Mucosa of stomach (tissue), 1 donor: ENCODE results near the gene ELOVL2.
"Not testable (repeated sequence)": the region's sequence is repeated elsewhere in the genome, so short reads cannot be mapped to it uniquely, and the experiment has no call there.

Experiments used
- H3K27me3 ChIP-seq: one replicate; pipeline ENCODE4 v1.7.0; 2013; ENCODE audit warnings: mild to moderate bottlenecking, low read length; ENCODE audit not compliant: control insufficient read depth, insufficient read depth
- H3K36me3 ChIP-seq: one replicate; pipeline ENCODE4 v1.7.0; 2013; ENCODE audit warnings: low read length; ENCODE audit not compliant: control insufficient read depth, insufficient read depth
- H3K4me1 ChIP-seq: one replicate; pipeline ENCODE4 v1.7.0; 2013; ENCODE audit warnings: mild to moderate bottlenecking, low read length; ENCODE audit not compliant: control insufficient read depth, insufficient read depth
- H3K4me3 ChIP-seq: one replicate; pipeline ENCODE4 v1.7.0; 2013; ENCODE audit warnings: low read length
- H3K9ac ChIP-seq: one replicate; pipeline ENCODE4 v1.7.0; 2013; ENCODE audit warnings: mild to moderate bottlenecking, low read length, moderate library complexity
- H3K9me3 ChIP-seq: one replicate; pipeline ENCODE4 v1.7.0; 2013; ENCODE audit warnings: mild to moderate bottlenecking, low read length, moderate library complexity; ENCODE audit not compliant: control insufficient read depth
- donor health status: Pancreatic carcinoma.

The ELOVL2 gene

GRCh38 chr6:10993896-10994295 lies 50.2 kb downstream of the ELOVL2 start:
- no peak overlapping the region for H3K9ac ChIP-seq
- no peaks in the 10 kb centered on the region for H3K9me3 ChIP-seq
- H3K27me3 ChIP-seq, result no peaks in the 10 kb centered on the region
- no peaks in the 10 kb centered on the region for H3K4me1 ChIP-seq
- H3K4me3 ChIP-seq, result no peak overlapping the region
- no peaks in the 10 kb centered on the region for H3K36me3 ChIP-seq

- H3K9me3 ChIP-seq, result no peaks in the 10 kb centered on the region
- no peak overlapping the region for H3K4me3 ChIP-seq
- H3K27me3 ChIP-seq, result no peaks in the 10 kb centered on the region
- H3K36me3 ChIP-seq, result no peaks in the 10 kb centered on the region
- no peak overlapping the region for H3K9ac ChIP-seq
- no peaks in the 10 kb centered on the region for H3K4me1 ChIP-seq
Measured at GRCh38 chr6:10991115-10991514, 53.0 kb downstream of the ELOVL2 start.

GRCh38 chr6:10989587-10989986 lies 54.5 kb downstream of the ELOVL2 start:
- Histone ChIP-seq H3K27me3 (no peaks in the 10 kb centered on the region), H3K4me1 (no peaks in the 10 kb centered on the region), H3K36me3 (no peaks in the 10 kb centered on the region), H3K9me3 (no peaks in the 10 kb centered on the region), H3K9ac (no peak overlapping the region), H3K4me3 (no peak overlapping the region)

GRCh38 chr6:10984959-10985358 lies 59.1 kb downstream of the ELOVL2 start:
- not testable (repeated sequence) for H3K4me3 ChIP-seq, H3K36me3 ChIP-seq, H3K27me3 ChIP-seq, H3K9ac ChIP-seq, H3K9me3 ChIP-seq, H3K4me1 ChIP-seq

- H3K9me3 ChIP-seq, result no peaks in the 10 kb centered on the region
- H3K27me3 ChIP-seq, result no peaks in the 10 kb centered on the region
- no peaks in the 10 kb centered on the region for H3K36me3 ChIP-seq
- H3K9ac ChIP-seq, result no peak overlapping the region
- H3K4me1 ChIP-seq, result no peaks in the 10 kb centered on the region
- no peak overlapping the region for H3K4me3 ChIP-seq
Measured at GRCh38 chr6:10981409-10981808, 62.7 kb downstream of the ELOVL2 start.

GRCh38 chr6:10979603-10980002 lies 64.5 kb downstream of the ELOVL2 start:
- no peaks in the 10 kb centered on the region for H3K36me3 ChIP-seq
- H3K9me3 ChIP-seq, result no peaks in the 10 kb centered on the region
- H3K27me3 ChIP-seq, result no peaks in the 10 kb centered on the region
- H3K9ac ChIP-seq, result no peak overlapping the region
- H3K4me3 ChIP-seq, result no peak overlapping the region
- H3K4me1 ChIP-seq, result no peaks in the 10 kb centered on the region

- Histone ChIP-seq H3K9me3 (no peaks in the 10 kb centered on the region), H3K4me1 (no peaks in the 10 kb centered on the region), H3K4me3 (no peak overlapping the region), H3K27me3 (no peaks in the 10 kb centered on the region), H3K9ac (no peak overlapping the region), H3K36me3 (no peaks in the 10 kb centered on the region)
Measured at GRCh38 chr6:10977231-10977968, 66.7 kb downstream of the ELOVL2 start.

- Histone ChIP-seq H3K36me3 (no peaks in the 10 kb centered on the region), H3K9ac (no peak overlapping the region), H3K4me1 (no peaks in the 10 kb centered on the region), H3K4me3 (no peak overlapping the region), H3K27me3 (no peaks in the 10 kb centered on the region), H3K9me3 (no peaks in the 10 kb centered on the region)
Measured at GRCh38 chr6:10976571-10976970, 67.5 kb downstream of the ELOVL2 start.

- Histone ChIP-seq H3K9ac (no peak overlapping the region), H3K4me1 (no peaks in the 10 kb centered on the region), H3K27me3 (no peaks in the 10 kb centered on the region), H3K9me3 (no peaks in the 10 kb centered on the region), H3K36me3 (no peaks in the 10 kb centered on the region), H3K4me3 (no peak overlapping the region)
Measured at GRCh38 chr6:10972196-10972595, 71.9 kb downstream of the ELOVL2 start.

GRCh38 chr6:10970731-10971130 lies 73.4 kb downstream of the ELOVL2 start:
- Histone ChIP-seq H3K9me3 (no peaks in the 10 kb centered on the region), H3K9ac (no peak overlapping the region), H3K27me3 (no peaks in the 10 kb centered on the region), H3K4me1 (no peaks in the 10 kb centered on the region), H3K4me3 (no peak overlapping the region), H3K36me3 (no peaks in the 10 kb centered on the region)

GRCh38 chr6:10968776-10969175 lies 75.3 kb downstream of the ELOVL2 start:
- H3K4me3 ChIP-seq, result no peak overlapping the region
- no peaks in the 10 kb centered on the region for H3K9me3 ChIP-seq
- no peaks in the 10 kb centered on the region for H3K27me3 ChIP-seq
- no peaks in the 10 kb centered on the region for H3K36me3 ChIP-seq
- no peak overlapping the region for H3K9ac ChIP-seq
- no peaks in the 10 kb centered on the region for H3K4me1 ChIP-seq

GRCh38 chr6:10964684-10965083 lies 79.4 kb downstream of the ELOVL2 start:
- Histone ChIP-seq H3K9ac (no peak overlapping the region), H3K36me3 (no peaks in the 10 kb centered on the region), H3K27me3 (no peaks in the 10 kb centered on the region), H3K4me3 (no peak overlapping the region), H3K4me1 (no peaks in the 10 kb centered on the region), H3K9me3 (no peaks in the 10 kb centered on the region)

GRCh38 chr6:10963113-10963512 lies 81.0 kb downstream of the ELOVL2 start:
- Histone ChIP-seq H3K9me3 (no peaks in the 10 kb centered on the region), H3K4me1 (no peaks in the 10 kb centered on the region), H3K36me3 (no peaks in the 10 kb centered on the region), H3K27me3 (no peaks in the 10 kb centered on the region), H3K9ac (no peak overlapping the region), H3K4me3 (no peak overlapping the region)
